Measurements from ENCODE around the gene MAPT. TPM values are rescaled to one million over a fixed set of nuclear protein-coding genes. Genes with fewer than 3 reads are reported as not detected.

Gene MAPT
- total and polyA plus RNA-seq, 4 experiments from 2014 or later, result 0.22 to 2.1 (median 1.1) TPM

DNA sequence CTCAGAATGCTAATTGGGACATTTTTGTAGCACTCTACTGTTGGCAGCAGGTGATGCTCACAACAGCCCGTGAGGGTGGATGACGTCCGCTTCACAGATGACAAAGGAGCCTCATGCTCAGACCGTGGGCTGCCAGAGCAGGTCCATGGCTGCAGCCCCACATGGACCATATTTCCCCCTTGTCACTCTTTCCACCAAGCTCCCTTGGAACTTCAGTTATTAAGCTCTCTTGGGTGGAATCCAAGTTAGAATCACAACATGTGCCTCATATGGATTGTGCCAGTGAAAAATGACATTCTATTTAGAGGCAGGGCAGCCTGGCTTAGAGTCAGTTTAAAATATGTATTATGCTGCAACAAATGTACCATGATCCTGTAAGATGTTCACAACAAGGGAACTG, 71.5 kb downstream of the MAPT start:
- H3K4me3 ChIP-seq (ENCODE audit: low read length in 2 of 2), result no peak overlapping the region
- H3K27ac ChIP-seq (ENCODE audit: low read depth, low read length), result no peak overlapping the region
- Mint-ChIP-seq H3K27ac (no peak overlapping the region), H3K4me3 (no peak overlapping the region), H3K4me1 (peaks cover 0 to 1% (median 0%) of the 10 kb centered on the region in 4 donors), H3K36me3 (peaks cover 2 to 4% of the 10 kb centered on the region in 2 donors), H3K27me3 (peaks cover 12 to 13% of the 10 kb centered on the region in 2 donors), H3K9me3 (peaks cover 0 to 5% (median 0%) of the 10 kb centered on the region in 8 donors)
- H3K9me3 ChIP-seq (ENCODE audit: control insufficient read depth in 1 of 2, low read length in 2 of 2), result no peaks in the 10 kb centered on the region
- intact Hi-C loops (cut with micrococcal nuclease), result no loop called here
- POLR2A ChIA-PET (ENCODE audit: partially characterized antibody), result no interaction called here
- no peak for DNase-seq
- no peaks in the 10 kb centered on the region for H3K27me3 ChIP-seq (ENCODE audit: insufficient read depth, low read length)
- no peaks in the 10 kb centered on the region for H3K36me3 ChIP-seq (ENCODE audit: insufficient read depth, low read length)
- CTCF ChIA-PET (ENCODE audit: partially characterized antibody), result no interaction called here
- no peaks in the 10 kb centered on the region for H3K4me1 ChIP-seq (ENCODE audit: insufficient read depth, low read length)

DNA sequence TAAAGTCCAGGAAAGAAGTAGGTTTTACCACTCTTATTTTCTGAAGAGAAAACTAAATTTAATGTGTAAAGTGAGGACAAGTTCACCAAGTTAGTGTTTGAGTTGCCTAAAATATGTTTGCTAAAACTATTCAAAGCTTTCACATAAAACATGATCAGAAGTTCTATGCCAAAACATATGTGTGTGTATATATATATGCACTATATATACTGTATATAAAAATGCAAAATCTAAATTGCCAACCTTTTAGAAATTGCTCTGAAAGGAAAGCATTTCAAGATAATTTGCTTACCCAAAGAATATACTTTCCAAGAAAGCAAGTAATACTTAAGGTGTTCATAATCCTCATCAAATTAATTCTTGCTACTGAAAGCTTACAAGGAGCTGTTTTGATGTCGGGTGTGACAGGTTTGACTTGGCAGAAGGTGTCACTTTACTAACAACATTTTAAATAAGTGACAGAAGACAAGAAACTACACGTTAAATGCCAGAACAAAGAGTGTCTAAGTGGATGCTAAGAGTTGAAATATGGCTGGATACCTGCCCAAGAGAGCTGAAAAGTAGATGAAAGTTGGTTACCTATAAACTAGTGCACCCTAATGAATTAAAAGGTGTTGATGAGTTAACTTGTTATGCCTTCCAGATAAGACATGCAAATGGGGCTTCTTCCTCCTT, 72.4 kb downstream of the MAPT start:
- Mint-ChIP-seq H3K27ac (no peak overlapping the region), H3K4me3 (no peak overlapping the region), H3K27me3 (peaks cover 12 to 13% of the 10 kb centered on the region in 2 donors), H3K4me1 (peaks cover 0 to 1% (median 0%) of the 10 kb centered on the region in 4 donors), H3K36me3 (peaks cover 2 to 4% of the 10 kb centered on the region in 2 donors), H3K9me3 (peaks cover 0 to 5% (median 0%) of the 10 kb centered on the region in 8 donors)
- Histone ChIP-seq H3K27me3 (ENCODE audit: insufficient read depth, low read length) (no peaks in the 10 kb centered on the region), H3K4me3 (ENCODE audit: low read length in 2 of 2) (no peak overlapping the region), H3K27ac (ENCODE audit: low read depth, low read length) (no peak overlapping the region), H3K9me3 (ENCODE audit: control insufficient read depth in 1 of 2, low read length in 2 of 2) (no peaks in the 10 kb centered on the region), H3K4me1 (ENCODE audit: insufficient read depth, low read length) (no peaks in the 10 kb centered on the region), H3K36me3 (ENCODE audit: insufficient read depth, low read length) (no peaks in the 10 kb centered on the region)
- CTCF ChIA-PET (ENCODE audit: partially characterized antibody), result no interaction called here
- intact Hi-C loops (cut with micrococcal nuclease), result no loop called here
- DNase-seq, result no peak
- POLR2A ChIA-PET (ENCODE audit: partially characterized antibody), result no interaction called here

DNA sequence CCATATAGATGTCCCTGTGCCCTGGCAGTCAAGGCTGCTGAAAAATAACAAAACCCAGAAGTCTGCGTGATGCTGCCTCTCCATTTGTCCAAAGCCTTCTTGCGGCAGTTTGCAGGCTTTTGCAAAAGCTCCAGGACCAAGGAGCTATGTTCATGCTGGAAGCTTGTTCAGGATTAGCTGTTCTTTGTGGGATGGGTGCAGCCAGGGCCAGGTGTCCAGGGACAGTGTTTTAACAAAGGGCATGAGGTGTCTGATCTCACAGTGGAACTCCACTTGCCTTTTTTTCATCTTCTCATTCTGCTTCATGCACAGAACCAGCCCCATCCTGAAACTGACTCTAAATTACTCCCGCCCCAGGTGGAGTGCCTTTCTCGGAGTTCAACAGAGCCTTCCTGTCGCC, 73.0 kb downstream of the MAPT start:
- Histone ChIP-seq H3K27ac (ENCODE audit: low read depth, low read length) (no peak overlapping the region), H3K36me3 (ENCODE audit: insufficient read depth, low read length) (no peaks in the 10 kb centered on the region), H3K4me3 (ENCODE audit: low read length in 2 of 2) (no peak overlapping the region), H3K9me3 (ENCODE audit: control insufficient read depth in 1 of 2, low read length in 2 of 2) (no peaks in the 10 kb centered on the region), H3K27me3 (ENCODE audit: insufficient read depth, low read length) (no peaks in the 10 kb centered on the region), H3K4me1 (ENCODE audit: insufficient read depth, low read length) (no peaks in the 10 kb centered on the region)
- no peak for DNase-seq
- H3K27me3 Mint-ChIP-seq, result peaks cover 12 to 13% of the 10 kb centered on the region in 2 donors
- no peak overlapping the region for H3K4me3 Mint-ChIP-seq
- peaks cover 0 to 1% (median 0%) of the 10 kb centered on the region in 4 donors for H3K4me1 Mint-ChIP-seq
- ChIA-PET POLR2A (ENCODE audit: partially characterized antibody) (no interaction called here), CTCF (ENCODE audit: partially characterized antibody) (no interaction called here)
- H3K9me3 Mint-ChIP-seq, result peaks cover 0 to 7% (median 0%) of the 10 kb centered on the region in 8 donors
- H3K36me3 Mint-ChIP-seq, result peaks cover 2 to 4% of the 10 kb centered on the region in 2 donors
- no peak overlapping the region for H3K27ac Mint-ChIP-seq
- intact Hi-C loops (cut with micrococcal nuclease), result no loop called here

DNA sequence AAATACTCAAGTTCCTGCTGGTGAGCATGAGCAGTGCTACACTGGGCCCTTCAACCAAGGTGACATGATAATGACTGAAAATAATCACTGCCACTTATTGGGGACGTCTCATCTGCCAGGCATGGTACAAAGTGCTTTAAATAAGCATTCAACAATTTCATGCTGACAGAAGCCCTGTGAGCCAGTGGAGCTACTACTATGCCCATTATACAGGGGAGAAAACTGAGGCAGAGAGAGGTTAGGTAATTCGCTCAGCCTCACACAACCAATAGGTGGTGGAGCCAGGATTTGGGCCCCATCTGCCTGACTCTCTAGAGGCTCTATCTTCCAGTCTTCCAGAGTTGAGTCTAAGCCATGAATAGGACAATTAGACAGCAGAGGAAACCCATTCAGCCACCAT, 74.4 kb downstream of the MAPT start:
- H3K9me3 ChIP-seq (ENCODE audit: control insufficient read depth in 1 of 2, low read length in 2 of 2), result no peaks in the 10 kb centered on the region
- intact Hi-C loops (cut with micrococcal nuclease), result no loop called here
- peaks cover 0 to 1% (median 0%) of the 10 kb centered on the region in 4 donors for H3K4me1 Mint-ChIP-seq
- CTCF ChIA-PET (ENCODE audit: partially characterized antibody), result no interaction called here
- no peak overlapping the region for H3K27ac ChIP-seq (ENCODE audit: low read depth, low read length)
- H3K36me3 Mint-ChIP-seq, result peaks cover 2 to 4% of the 10 kb centered on the region in 2 donors
- H3K27me3 ChIP-seq (ENCODE audit: insufficient read depth, low read length), result no peaks in the 10 kb centered on the region
- H3K9me3 Mint-ChIP-seq, result peaks cover 0 to 8% (median 1%) of the 10 kb centered on the region in 8 donors
- H3K4me3 Mint-ChIP-seq, result no peak overlapping the region
- H3K27ac Mint-ChIP-seq, result no peak overlapping the region
- DNase-seq, result no peak
- H3K36me3 ChIP-seq (ENCODE audit: insufficient read depth, low read length), result no peaks in the 10 kb centered on the region
- H3K4me1 ChIP-seq (ENCODE audit: insufficient read depth, low read length), result no peaks in the 10 kb centered on the region
- H3K4me3 ChIP-seq (ENCODE audit: low read length in 2 of 2), result no peak overlapping the region
- H3K27me3 Mint-ChIP-seq, result peaks cover 12 to 13% of the 10 kb centered on the region in 2 donors
- POLR2A ChIA-PET (ENCODE audit: partially characterized antibody), result no interaction called here

DNA sequence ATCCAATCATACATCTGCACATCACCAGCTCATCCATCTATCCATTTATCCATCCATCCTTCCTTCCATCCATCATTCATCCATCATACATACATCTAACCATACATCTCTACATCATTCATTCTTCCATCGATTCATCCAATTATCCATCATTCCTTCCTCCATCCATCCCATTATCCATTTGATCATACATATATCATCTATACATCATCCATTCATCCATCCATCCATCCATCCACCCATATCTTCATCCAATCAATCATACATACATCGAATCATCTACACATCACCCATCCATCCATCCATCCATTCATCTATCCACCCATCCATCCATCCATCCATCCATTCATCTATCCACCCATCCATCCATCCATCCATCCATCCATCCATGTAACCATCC, 75.4 kb downstream of the MAPT start:
- Mint-ChIP-seq H3K9me3 (peaks cover 0 to 8% (median 1%) of the 10 kb centered on the region in 8 donors), H3K36me3 (peaks cover 2 to 4% of the 10 kb centered on the region in 2 donors), H3K4me3 (no peak overlapping the region), H3K4me1 (peaks cover 0 to 1% (median 0%) of the 10 kb centered on the region in 4 donors), H3K27me3 (peaks cover 12 to 13% of the 10 kb centered on the region in 2 donors), H3K27ac (no peak overlapping the region)
- no peak for DNase-seq
- ChIA-PET CTCF (ENCODE audit: partially characterized antibody) (no interaction called here), POLR2A (ENCODE audit: partially characterized antibody) (no interaction called here)
- H3K4me1 ChIP-seq (ENCODE audit: insufficient read depth, low read length), result no peaks in the 10 kb centered on the region
- intact Hi-C loops (cut with micrococcal nuclease), result no loop called here
- H3K27me3 ChIP-seq (ENCODE audit: insufficient read depth, low read length), result no peaks in the 10 kb centered on the region
- H3K9me3 ChIP-seq (ENCODE audit: control insufficient read depth in 1 of 2, low read length in 2 of 2), result no peaks in the 10 kb centered on the region
- H3K36me3 ChIP-seq (ENCODE audit: insufficient read depth, low read length), result no peaks in the 10 kb centered on the region
- H3K27ac ChIP-seq (ENCODE audit: low read depth, low read length), result no peak overlapping the region
- H3K4me3 ChIP-seq (ENCODE audit: low read length in 2 of 2), result no peak overlapping the region

DNA sequence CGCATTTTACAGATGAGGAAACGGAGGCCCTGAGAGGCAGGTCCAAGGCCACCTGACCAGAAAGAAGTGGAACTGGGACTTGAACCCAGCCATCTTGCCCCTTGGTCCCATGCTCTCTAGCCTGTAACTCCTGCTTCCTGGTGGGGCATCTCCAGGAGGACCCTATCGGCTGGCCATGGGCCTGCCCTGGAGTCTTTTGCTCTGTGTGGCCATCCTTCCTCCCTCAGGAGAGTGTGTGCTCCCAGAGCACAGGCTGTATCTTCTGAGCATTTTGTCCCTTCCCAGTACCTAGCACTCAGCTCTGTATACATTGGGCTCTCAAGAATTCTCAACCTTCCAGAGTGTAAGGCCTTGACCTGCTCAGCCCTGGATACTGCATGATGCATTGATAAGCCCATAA, 76.3 kb downstream of the MAPT start:
- Mint-ChIP-seq H3K36me3 (peaks cover 2 to 4% of the 10 kb centered on the region in 2 donors), H3K27me3 (peaks cover 12% of the 10 kb centered on the region in 2 donors), H3K9me3 (peaks cover 0 to 8% (median 1%) of the 10 kb centered on the region in 8 donors), H3K4me1 (peaks cover 0 to 1% (median 0%) of the 10 kb centered on the region in 4 donors), H3K4me3 (no peak overlapping the region), H3K27ac (no peak overlapping the region)
- Histone ChIP-seq H3K36me3 (ENCODE audit: insufficient read depth, low read length) (no peaks in the 10 kb centered on the region), H3K4me1 (ENCODE audit: insufficient read depth, low read length) (no peaks in the 10 kb centered on the region), H3K9me3 (ENCODE audit: control insufficient read depth in 1 of 2, low read length in 2 of 2) (no peaks in the 10 kb centered on the region), H3K27me3 (ENCODE audit: insufficient read depth, low read length) (no peaks in the 10 kb centered on the region), H3K4me3 (ENCODE audit: low read length in 2 of 2) (no peak overlapping the region), H3K27ac (ENCODE audit: low read depth, low read length) (no peak overlapping the region)
- POLR2A ChIA-PET (ENCODE audit: partially characterized antibody), result no interaction called here
- DNase-seq, result no peak
- intact Hi-C loops (cut with micrococcal nuclease), result no loop called here
- CTCF ChIA-PET (ENCODE audit: partially characterized antibody), result no interaction called here

DNA sequence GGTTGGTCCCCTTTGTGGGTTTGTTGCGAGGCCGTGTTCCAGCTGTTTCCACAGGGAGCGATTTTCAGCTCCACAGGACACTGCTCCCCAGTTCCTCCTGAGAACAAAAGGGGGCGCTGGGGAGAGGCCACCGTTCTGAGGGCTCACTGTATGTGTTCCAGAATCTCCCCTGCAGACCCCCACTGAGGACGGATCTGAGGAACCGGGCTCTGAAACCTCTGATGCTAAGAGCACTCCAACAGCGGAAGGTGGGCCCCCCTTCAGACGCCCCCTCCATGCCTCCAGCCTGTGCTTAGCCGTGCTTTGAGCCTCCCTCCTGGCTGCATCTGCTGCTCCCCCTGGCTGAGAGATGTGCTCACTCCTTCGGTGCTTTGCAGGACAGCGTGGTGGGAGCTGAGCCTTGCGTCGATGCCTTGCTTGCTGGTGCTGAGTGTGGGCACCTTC, 77.4 kb downstream of the MAPT start:
- H3K9me3 Mint-ChIP-seq, result peaks cover 0 to 8% (median 1%) of the 10 kb centered on the region in 8 donors
- no peak overlapping the region for H3K27ac ChIP-seq (ENCODE audit: low read depth, low read length)
- no peaks in the 10 kb centered on the region for H3K27me3 ChIP-seq (ENCODE audit: insufficient read depth, low read length)
- intact Hi-C loops (cut with micrococcal nuclease), result no loop called here
- peaks cover 0 to 1% (median 0%) of the 10 kb centered on the region in 4 donors for H3K4me1 Mint-ChIP-seq
- peaks cover 2 to 4% of the 10 kb centered on the region in 2 donors for H3K36me3 Mint-ChIP-seq
- H3K4me1 ChIP-seq (ENCODE audit: insufficient read depth, low read length), result no peaks in the 10 kb centered on the region
- H3K9me3 ChIP-seq (ENCODE audit: control insufficient read depth in 1 of 2, low read length in 2 of 2), result no peaks in the 10 kb centered on the region
- ChIA-PET CTCF (ENCODE audit: partially characterized antibody) (no interaction called here), POLR2A (ENCODE audit: partially characterized antibody) (no interaction called here)
- H3K4me3 Mint-ChIP-seq, result no peak overlapping the region
- no peak overlapping the region for H3K4me3 ChIP-seq (ENCODE audit: low read length in 2 of 2)
- H3K27me3 Mint-ChIP-seq, result peaks cover 8 to 12% of the 10 kb centered on the region in 2 donors
- no peak overlapping the region for H3K27ac Mint-ChIP-seq
- H3K36me3 ChIP-seq (ENCODE audit: insufficient read depth, low read length), result no peaks in the 10 kb centered on the region
- no peak for DNase-seq
